T follicular helper cell (primary cell): ENCODE measurements around the gene C11orf58.

Experiments used
- DNase-seq: peaks from one replicate; pipeline ENCODE4 v3.0.0-alpha.2; 2020; ENCODE audit warnings: low read depth

C11orf58 gene

GRCh38 chr11:16801288-16801980, 63.0 kb downstream of the C11orf58 start:
- DNase-seq = no peak

- no peak for DNase-seq
Measured at GRCh38 chr11:16804104-16804947, 65.9 kb downstream of the C11orf58 start.

GRCh38 chr11:16805938-16806337, 67.5 kb downstream of the C11orf58 start:
- DNase-seq = no peak

GRCh38 chr11:16806791-16807190, 68.3 kb downstream of the C11orf58 start:
- DNase-seq = no peak

- DNase-seq = no peak
Measured at GRCh38 chr11:16807306-16807705, 68.9 kb downstream of the C11orf58 start.
